HG02798 (cell line): ENCODE results near the gene PPP2R3B.
"Not testable (repeated sequence)": the region's sequence is repeated elsewhere in the genome, so short reads cannot be mapped to it uniquely, and the experiment has no call there.

Experiments used
- ATAC-seq: cut with Tn5 transposase; IDR thresholded peaks from one replicate; pipeline ENCODE4 v1.9.1; 2021; ENCODE audit warnings: mild to moderate bottlenecking; ENCODE audit not compliant: unreplicated experiment, poor library complexity

PPP2R3B gene

GRCh38 chrX:410296-410695, 23.6 kb upstream of the PPP2R3B start:
- ATAC-seq = no peak

GRCh38 chrX:405149-405548, 18.4 kb upstream of the PPP2R3B start:
- ATAC-seq = no peak

GRCh38 chrX:404656-405055, 17.9 kb upstream of the PPP2R3B start:
- no peak for ATAC-seq

- no peak for ATAC-seq
These were observed 16.1 kb upstream of the PPP2R3B start for GRCh38 chrX:402857-403256.

- ATAC-seq = no peak
These were observed 13.6 kb upstream of the PPP2R3B start for GRCh38 chrX:400258-400657.

GRCh38 chrX:397575-397974, 10.9 kb upstream of the PPP2R3B start:
- ATAC-seq = no peak

- ATAC-seq = no peak
These were observed 8.1 kb upstream of the PPP2R3B start for GRCh38 chrX:394830-395229.

GRCh38 chrX:392575-392846, 5.8 kb upstream of the PPP2R3B start:
- no peak for ATAC-seq

- ATAC-seq = no peak
These were observed 5.2 kb upstream of the PPP2R3B start for GRCh38 chrX:391717-392574.

- ATAC-seq = no peak
These were observed 3.8 kb upstream of the PPP2R3B start for GRCh38 chrX:390459-390858.

GRCh38 chrX:389021-389441, 2.3 kb upstream of the PPP2R3B start:
- ATAC-seq = no peak

GRCh38 chrX:387729-388128, 1.0 kb upstream of the PPP2R3B start:
- no peak for ATAC-seq

- peak; percentile 33 for ATAC-seq
These were observed 404 bp downstream of the PPP2R3B start for GRCh38 chrX:386239-386767.

- not testable (repeated sequence) for ATAC-seq
These were observed 971 bp downstream of the PPP2R3B start for GRCh38 chrX:385736-386135.

- no peak for ATAC-seq
These were observed 1.8 kb downstream of the PPP2R3B start for GRCh38 chrX:384861-385260.

- ATAC-seq = no peak
These were observed 8.3 kb downstream of the PPP2R3B start for GRCh38 chrX:378443-378842.

GRCh38 chrX:376206-376605, 10.5 kb downstream of the PPP2R3B start:
- not testable (repeated sequence) for ATAC-seq

- ATAC-seq = no peak
These were observed 11.3 kb downstream of the PPP2R3B start for GRCh38 chrX:375181-376036.

- no peak for ATAC-seq
These were observed 12.1 kb downstream of the PPP2R3B start for GRCh38 chrX:374596-374995.

GRCh38 chrX:373641-374471, 12.9 kb downstream of the PPP2R3B start:
- no peak for ATAC-seq
